ENCODE results near the gene ZFYVE26.
A peak's percentile ranks its signal among the peaks of the same experiment; 100 is the strongest.

- TF ChIP-seq GABPA (IDR thresholded peaks at IDR 0.05; ENCODE audit: borderline replicate concordance, insufficient read depth, low read length) (no peak), MAX (IDR thresholded peaks at IDR 0.05) (no peak), TAF1 (IDR thresholded peaks at IDR 0.05; ENCODE audit: low read depth, low read length) (no peak), POLR2A (IDR thresholded peaks at IDR 0.05; ENCODE audit: control extremely low read depth in 1 of 2, low read depth in 2 of 2, low read length in 2 of 2) (no peak), CREB1 (IDR thresholded peaks at IDR 0.05) (no peak), JUND (IDR thresholded peaks at IDR 0.05; ENCODE audit: low read length) (no peak), CTCF (IDR thresholded peaks at IDR 0.05; ENCODE audit: control extremely low read depth in 1 of 3, insufficient read depth in 1 of 3, low read depth in 1 of 3, low read length in 3 of 3) (peak in 2 of 3 experiments; percentile 39 to 44; a peak in 2 of 4 replicates), EZH2 (IDR thresholded peaks at IDR 0.05; ENCODE audit: low read depth, low read length, severe bottlenecking) (no peak)
Measured at GRCh38 chr14:67837011-67837624, 20.7 kb upstream of the ZFYVE26 start.

Measured in H1 (cell line).